ENCODE data around the gene UGT1A1.
A peak's percentile ranks its signal among the peaks of the same experiment; 100 is the strongest.
"Not testable (repeated sequence)": the region's sequence is repeated elsewhere in the genome, so short reads cannot be mapped to it uniquely, and the experiment has no call there.

Gene UGT1A1

GRCh38 chr2:233760043-233760442 lies at the start of gene UGT1A1:
TSS of gene UGT1A1 (plus strand) at chr2:233760270. CDS start at chr2:233760288, 18 bp downstream.
- no peak for DNase-seq

- DNase-seq = peak; percentile 42 to 61
Observed at GRCh38 chr2:233711312-233712008, 48.6 kb upstream of the UGT1A1 start.

- no peak for DNase-seq
Observed at GRCh38 chr2:233712611-233713261, 47.3 kb upstream of the UGT1A1 start, which contains the start of gene UGT1A5. TSS of gene UGT1A5 (plus strand) at chr2:233712907. CDS start at chr2:233712992, 85 bp downstream.

- DNase-seq = no peak
Observed at GRCh38 chr2:233713262-233713615, 46.8 kb upstream of the UGT1A1 start.

- no peak for DNase-seq
Observed at GRCh38 chr2:233714121-233714520, 45.9 kb upstream of the UGT1A1 start.

- no peak for DNase-seq
Observed at GRCh38 chr2:233718552-233718951, 41.5 kb upstream of the UGT1A1 start, which contains the start of gene UGT1A4. TSS of gene UGT1A4 (plus strand) at chr2:233718736. CDS start at chr2:233718821, 85 bp downstream.

- no peak for DNase-seq
Observed at GRCh38 chr2:233728723-233729301, 31.3 kb upstream of the UGT1A1 start, which contains the start of gene UGT1A3. TSS of gene UGT1A3 (plus strand) at chr2:233729042. CDS start at chr2:233729127, 85 bp downstream.

GRCh38 chr2:233736868-233737653 lies 23.0 kb upstream of the UGT1A1 start:
- DNase-seq = not testable (repeated sequence)

GRCh38 chr2:233740870-233741269 lies 19.2 kb upstream of the UGT1A1 start:
- DNase-seq = no peak

- DNase-seq = no peak
Observed at GRCh38 chr2:233743464-233744259, 16.4 kb upstream of the UGT1A1 start.

- no peak for DNase-seq
Observed at GRCh38 chr2:233745073-233745755, 14.9 kb upstream of the UGT1A1 start.

- not testable (repeated sequence) for DNase-seq
Observed at GRCh38 chr2:233745838-233746237, 14.2 kb upstream of the UGT1A1 start.

GRCh38 chr2:233746475-233747282 lies 13.4 kb upstream of the UGT1A1 start:
- no peak for DNase-seq

GRCh38 chr2:233747283-233747544 lies 12.9 kb upstream of the UGT1A1 start:
- no peak for DNase-seq

- DNase-seq = not testable (repeated sequence)
Observed at GRCh38 chr2:233750689-233751088, 9.4 kb upstream of the UGT1A1 start.

- DNase-seq = not testable (repeated sequence)
Observed at GRCh38 chr2:233751212-233752009, 8.7 kb upstream of the UGT1A1 start.

- DNase-seq = no peak
Observed at GRCh38 chr2:233754872-233755611, 5.0 kb upstream of the UGT1A1 start.

GRCh38 chr2:233756429-233757081 lies 3.5 kb upstream of the UGT1A1 start:
- no peak for DNase-seq

GRCh38 chr2:233758141-233758540 lies 1.9 kb upstream of the UGT1A1 start:
- no peak for DNase-seq
